ENCODE measurements around the gene PSMG2.

Gene PSMG2

GRCh38 chr18:12767580-12768155 lies 64.8 kb downstream of the PSMG2 start:
- no peak for DNase-seq

GRCh38 chr18:12768625-12769024 lies 65.8 kb downstream of the PSMG2 start:
- no peak for DNase-seq

GRCh38 chr18:12769136-12769535 lies 66.3 kb downstream of the PSMG2 start:
- DNase-seq = no peak

GRCh38 chr18:12769644-12770440 lies 67.0 kb downstream of the PSMG2 start:
- DNase-seq = no peak

DNA sequence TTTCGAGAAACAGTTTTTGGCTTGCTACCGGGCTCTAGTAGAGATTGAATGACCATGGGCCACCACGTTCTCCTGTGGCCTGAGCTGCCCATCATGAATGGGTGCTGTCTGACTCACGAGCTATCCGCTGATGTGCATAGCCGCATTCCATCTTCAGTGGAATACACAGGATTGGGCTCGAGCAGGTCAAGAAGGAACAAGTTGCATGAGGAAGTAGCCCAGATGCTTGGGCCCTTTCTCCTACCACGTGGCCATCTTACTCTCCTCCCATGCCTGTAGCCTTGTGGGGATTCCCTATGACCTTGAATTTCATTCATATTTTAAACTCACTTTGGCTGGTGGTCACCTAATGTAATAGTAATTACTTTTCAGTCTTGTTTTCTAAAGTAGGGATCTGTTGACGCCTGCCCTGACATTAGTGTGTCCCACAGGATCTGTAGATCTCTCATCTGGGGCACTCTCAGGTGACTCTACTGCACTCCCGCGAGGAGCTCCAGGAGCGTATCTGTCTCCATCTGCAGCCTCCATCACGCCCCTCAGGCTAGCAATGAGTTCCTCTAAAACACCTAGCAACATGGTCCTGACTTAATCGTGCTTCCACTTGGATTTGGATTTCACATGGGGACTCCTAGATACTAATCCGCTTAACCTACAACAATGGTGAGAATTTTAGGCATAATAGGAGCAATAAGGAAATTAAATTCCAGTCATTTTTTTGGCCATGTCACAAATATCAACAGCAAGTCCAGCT lies 67.8 kb downstream of the PSMG2 start:
- DNase-seq = no peak

- no peak for DNase-seq
Observed at GRCh38 chr18:12772111-12772510, 69.3 kb downstream of the PSMG2 start.

DNA sequence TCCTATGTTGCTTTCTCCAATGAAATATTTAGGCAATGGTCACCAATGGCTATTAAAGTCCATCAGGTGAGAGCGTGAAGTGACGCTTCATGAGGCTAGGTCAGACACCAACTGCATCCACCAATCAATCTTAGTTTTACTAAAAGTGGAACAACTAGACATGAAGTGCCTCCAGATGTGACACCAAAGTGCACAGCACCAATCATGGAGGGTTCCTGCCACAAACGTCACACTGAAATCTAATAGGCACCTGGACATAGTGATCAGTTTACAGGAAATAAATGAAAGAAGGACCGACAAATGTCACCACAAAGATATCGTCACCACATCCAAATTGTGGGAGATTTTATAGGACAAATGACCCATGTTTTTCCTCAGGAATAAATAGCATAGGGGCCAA lies 70.5 kb downstream of the PSMG2 start:
- DNase-seq = no peak

DNA sequence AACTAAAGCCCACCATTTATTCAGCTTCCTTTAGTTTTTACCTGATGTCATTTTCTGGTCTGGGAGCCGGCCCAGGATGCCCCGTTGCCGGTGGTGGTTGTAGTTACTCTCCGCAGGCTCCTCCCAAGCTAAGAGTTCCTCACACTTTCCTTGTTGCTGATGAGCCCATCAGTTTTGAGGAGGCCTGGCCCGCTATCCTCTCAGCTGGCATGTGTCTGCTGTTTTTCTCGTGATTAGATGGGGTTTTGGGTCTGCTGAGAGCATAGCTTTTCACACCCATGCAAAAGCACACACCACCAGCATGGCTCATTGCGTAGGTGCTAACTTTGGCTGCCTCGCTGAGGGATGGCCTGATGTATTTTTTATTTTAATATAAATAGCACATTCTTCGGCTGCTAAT lies 72.1 kb downstream of the PSMG2 start:
- no peak for DNase-seq
